HepG2 (cell line): Measurements from ENCODE around the gene MFSD11. TPM values are rescaled to one million over a fixed set of nuclear protein-coding genes. Genes with fewer than 3 reads are reported as not detected.

Experiments
- CERS6 ChIP-seq: sonication (generic); formaldehyde crosslinking; IDR thresholded peaks from 2 replicates; pipeline ENCODE4 v1.5.0; 2020; ENCODE audit warnings: missing genetic modification reagents
- FOSL1 ChIP-seq: sonication (generic); formaldehyde crosslinking; IDR thresholded peaks from 2 replicates; pipeline ENCODE4 v1.9.0; 2021; ENCODE audit warnings: missing genetic modification reagents, borderline replicate concordance
- HNF4A ChIP-seq: sonication (generic); formaldehyde crosslinking; IDR thresholded peaks from 2 replicates; pipeline ENCODE4 v1.4.0; 2020; ENCODE audit warnings: missing genetic modification reagents
- KDM3A ChIP-seq: IDR thresholded peaks from 2 replicates; pipeline ENCODE4 v1.6.1; 2018; ENCODE audit warnings: low read depth, missing compliant biosample characterization
- MAF1 ChIP-seq: sonication (generic); formaldehyde crosslinking; IDR thresholded peaks from 2 replicates; pipeline ENCODE4 v1.5.0; 2020; ENCODE audit warnings: missing genetic modification reagents, borderline replicate concordance
- MBNL3 ChIP-seq: fragments of 250-450 bp; sonication (Bioruptor Pico); conservative IDR thresholded peaks from 2 replicates; pipeline ENCODE4 v1.8.0; 2022; ENCODE audit warnings: mild to moderate bottlenecking, inconsistent platforms
- NONO ChIP-seq, 2 experiments: fragments of 450-650 bp in 1 of 2; sonication (generic) in 1 of 2; formaldehyde crosslinking in 1 of 2; IDR thresholded peaks in 1 of 2; conservative IDR thresholded peaks in 1 of 2; 2 replicates each; pipeline versions ENCODE4 v1.6.1 to v1.8.0; 2017 to 2022; ENCODE audit warnings: mild to moderate bottlenecking in 1 of 2, missing genetic modification reagents in 1 of 2, moderate library complexity in 1 of 2
- POLR2G ChIP-seq: fragments of 200-400 bp; formaldehyde crosslinking; IDR thresholded peaks from 2 replicates; pipeline ENCODE4 v1.6.1; 2018; ENCODE audit warnings: mild to moderate bottlenecking, low read depth, low read length, moderate library complexity
- RBAK ChIP-seq: sonication (generic); formaldehyde crosslinking; IDR thresholded peaks from 2 replicates; pipeline ENCODE4 v1.5.1; 2020; ENCODE audit warnings: mild to moderate bottlenecking, missing genetic modification reagents
- RORA ChIP-seq: sonication (generic); formaldehyde crosslinking; IDR thresholded peaks from 2 replicates; pipeline ENCODE4 v1.5.0; 2020; ENCODE audit warnings: mild to moderate bottlenecking, missing genetic modification reagents, moderate library complexity
- SNAPC5 ChIP-seq: sonication (generic); formaldehyde crosslinking; IDR thresholded peaks from 2 replicates; pipeline ENCODE4 v1.8.1; 2023; ENCODE audit warnings: mild to moderate bottlenecking, missing genetic modification reagents, borderline replicate concordance
- SOX6 ChIP-seq, 2 experiments: fragments of 450-650 bp in 1 of 2; sonication (generic) in 1 of 2; formaldehyde crosslinking in 1 of 2; IDR thresholded peaks; 2 replicates each; pipeline versions ENCODE4 v1.4.0 to v1.6.1; 2017 to 2020; ENCODE audit warnings: antibody characterized with exemption in 1 of 2, mild to moderate bottlenecking in 1 of 2, missing genetic modification reagents in 1 of 2
- THAP11 ChIP-seq: IDR thresholded peaks from 2 replicates; pipeline ENCODE4 v1.6.1; 2016; ENCODE audit warnings: missing biosample characterization, missing genetic modification reagents
- ZBTB1 ChIP-seq: sonication (generic); formaldehyde crosslinking; IDR thresholded peaks from 2 replicates; pipeline ENCODE4 v1.4.0; 2020; ENCODE audit warnings: missing genetic modification reagents, borderline replicate concordance
- ZC3H4 ChIP-seq: sonication (generic); formaldehyde crosslinking; IDR thresholded peaks from 2 replicates; pipeline ENCODE4 v1.4.0; 2020; ENCODE audit warnings: missing genetic modification reagents, borderline replicate concordance
- ZKSCAN5 ChIP-seq: sonication (generic); formaldehyde crosslinking; IDR thresholded peaks from 2 replicates; pipeline ENCODE4 v1.5.1; 2020; ENCODE audit warnings: mild to moderate bottlenecking, missing genetic modification reagents
- ZNF224 ChIP-seq: sonication (generic); formaldehyde crosslinking; IDR thresholded peaks from 2 replicates; pipeline ENCODE4 v1.5.0; 2020; ENCODE audit warnings: mild to moderate bottlenecking, missing genetic modification reagents
- ZNF264 ChIP-seq: sonication (generic); formaldehyde crosslinking; IDR thresholded peaks from 2 replicates; pipeline ENCODE4 v1.4.0; 2020; ENCODE audit warnings: missing genetic modification reagents
- ZNF33A ChIP-seq: sonication (generic); formaldehyde crosslinking; IDR thresholded peaks from 2 replicates; pipeline ENCODE4 v1.5.1; 2020; ENCODE audit warnings: missing genetic modification reagents, mild to moderate bottlenecking, moderate library complexity, borderline replicate concordance
- ZNF460 ChIP-seq: sonication (generic); formaldehyde crosslinking; IDR thresholded peaks from 2 replicates; pipeline ENCODE4 v1.5.1; 2020; ENCODE audit warnings: missing genetic modification reagents, mild to moderate bottlenecking, borderline replicate concordance
- ZNF563 ChIP-seq: sonication (generic); formaldehyde crosslinking; IDR thresholded peaks from 2 replicates; pipeline ENCODE4 v1.8.0; 2022; ENCODE audit warnings: mild to moderate bottlenecking, moderate library complexity, missing genetic modification reagents
- ZNF660 ChIP-seq: sonication (generic); formaldehyde crosslinking; IDR thresholded peaks from 2 replicates; pipeline ENCODE4 v1.5.1; 2020; ENCODE audit warnings: mild to moderate bottlenecking, low read depth, missing genetic modification reagents, borderline replicate concordance
- ZNF761 ChIP-seq: sonication (generic); formaldehyde crosslinking; conservative IDR thresholded peaks from 2 replicates; pipeline ENCODE4 v1.4.0; 2020; ENCODE audit warnings: mild to moderate bottlenecking, missing genetic modification reagents
- ZNF792 ChIP-seq: IDR thresholded peaks from 2 replicates; pipeline ENCODE4 v1.6.1; 2016
- polyA plus RNA-seq, 8 experiments: library from polyadenylated mRNA; depleted of rRNA in 3 of 8; stranded (reverse) in 7 of 8; unstranded in 1 of 8; fragments of >200 nt; fragmentation: Illumina TruSeq in 4 of 8; extraction: Trizol in 4 of 8; gene quantifications; 2 replicates each; pipeline versions ENCODE4 v1.2.1 to v1.2.3, GENCODE V29; 2011 to 2016; ENCODE audit warnings: low read depth in 4 of 8, missing spikeins in 1 of 8, mixed read lengths in 1 of 8; ENCODE audit not compliant: insufficient read depth in 1 of 8
- total RNA-seq, 5 experiments: library from RNA; depleted of rRNA; stranded (reverse); fragments of >200 nt; fragmentation: Illumina TruSeq; extraction: Trizol; gene quantifications; 2 replicates each; pipeline ENCODE4 v1.2.3, GENCODE V29; 2016; ENCODE audit warnings: low read depth in 1 of 5
- TF ChIP-seq, protein P1 (sequence below): sonication (generic); formaldehyde crosslinking; IDR thresholded peaks from 2 replicates; pipeline ENCODE4 v1.5.1; 2020; ENCODE audit warnings: mild to moderate bottlenecking, missing genetic modification reagents, moderate library complexity
- TF ChIP-seq, protein P2 (sequence below): sonication (generic); formaldehyde crosslinking; IDR thresholded peaks from 2 replicates; pipeline ENCODE4 v1.4.0; 2020; ENCODE audit warnings: missing genetic modification reagents

The MFSD11 gene
- total and polyA plus RNA-seq, 2 of the 13 experiments (the other 11 are each of a cell fraction or from before 2014, with no cell fraction given), result 26.1 to 36.3 TPM

- TF ChIP-seq SOX6 (IDR thresholded peaks at IDR 0.05) (no peak), SOX6 (CRISPR knock-in tag; IDR thresholded peaks at IDR 0.05) (no peak), ZNF792 (no peak), CERS6 (CRISPR knock-in tag) (no peak), ZKSCAN5 (no peak), FOSL1 (CRISPR knock-in tag) (no peak), ZNF761 (CRISPR knock-in tag) (no peak), MBNL3 (no peak), POLR2G (no peak; the same call in 1 of the 2 replicates), KDM3A (CRISPR knock-in tag) (no peak), SNAPC5 (CRISPR knock-in tag) (no peak), ZNF224 (no peak), RORA (CRISPR knock-in tag) (no peak), ZNF660 (no peak), NONO (IDR thresholded peaks at IDR 0.05) (no peak), NONO (CRISPR knock-in tag; conservative IDR thresholded peaks at IDR 0.05) (no peak), ZNF460 (no peak), ZC3H4 (no peak; the same call in 1 of the 2 replicates), ZNF264 (CRISPR knock-in tag) (peak; percentile 16; the same call in 1 of the 2 replicates), THAP11 (CRISPR knock-in tag) (peak; percentile 53; the same call in 1 of the 2 replicates), ZNF563 (peak; percentile 56; the same call in 1 of the 2 replicates), HNF4A (CRISPR knock-in tag) (no peak), RBAK (CRISPR knock-in tag) (no peak), ZBTB1 (CRISPR knock-in tag) (no peak), ZNF33A (CRISPR knock-in tag) (no peak), MAF1 (CRISPR knock-in tag) (no peak)
- TF ChIP-seq, protein P1, sequence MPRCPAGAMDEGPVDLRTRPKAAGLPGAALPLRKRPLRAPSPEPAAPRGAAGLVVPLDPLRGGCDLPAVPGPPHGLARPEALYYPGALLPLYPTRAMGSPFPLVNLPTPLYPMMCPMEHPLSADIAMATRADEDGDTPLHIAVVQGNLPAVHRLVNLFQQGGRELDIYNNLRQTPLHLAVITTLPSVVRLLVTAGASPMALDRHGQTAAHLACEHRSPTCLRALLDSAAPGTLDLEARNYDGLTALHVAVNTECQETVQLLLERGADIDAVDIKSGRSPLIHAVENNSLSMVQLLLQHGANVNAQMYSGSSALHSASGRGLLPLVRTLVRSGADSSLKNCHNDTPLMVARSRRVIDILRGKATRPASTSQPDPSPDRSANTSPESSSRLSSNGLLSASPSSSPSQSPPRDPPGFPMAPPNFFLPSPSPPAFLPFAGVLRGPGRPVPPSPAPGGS (CRISPR knock-in tag), result peak; percentile 14; the same call in 1 of the 2 replicates
- TF ChIP-seq, protein P2, sequence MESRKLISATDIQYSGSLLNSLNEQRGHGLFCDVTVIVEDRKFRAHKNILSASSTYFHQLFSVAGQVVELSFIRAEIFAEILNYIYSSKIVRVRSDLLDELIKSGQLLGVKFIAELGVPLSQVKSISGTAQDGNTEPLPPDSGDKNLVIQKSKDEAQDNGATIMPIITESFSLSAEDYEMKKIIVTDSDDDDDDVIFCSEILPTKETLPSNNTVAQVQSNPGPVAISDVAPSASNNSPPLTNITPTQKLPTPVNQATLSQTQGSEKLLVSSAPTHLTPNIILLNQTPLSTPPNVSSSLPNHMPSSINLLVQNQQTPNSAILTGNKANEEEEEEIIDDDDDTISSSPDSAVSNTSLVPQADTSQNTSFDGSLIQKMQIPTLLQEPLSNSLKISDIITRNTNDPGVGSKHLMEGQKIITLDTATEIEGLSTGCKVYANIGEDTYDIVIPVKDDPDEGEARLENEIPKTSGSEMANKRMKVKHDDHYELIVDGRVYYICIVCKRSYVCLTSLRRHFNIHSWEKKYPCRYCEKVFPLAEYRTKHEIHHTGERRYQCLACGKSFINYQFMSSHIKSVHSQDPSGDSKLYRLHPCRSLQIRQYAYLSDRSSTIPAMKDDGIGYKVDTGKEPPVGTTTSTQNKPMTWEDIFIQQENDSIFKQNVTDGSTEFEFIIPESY, result no peak
These were observed 1.4 kb upstream of the MFSD11 start (continued) for GRCh38 chr17:76736349-76737081.
